Stimulated activated CD8-positive, alpha-beta memory T cell treated with anti-CD3 and anti-CD28 coated beads, Interleukin-7, amount 100 ng/mL, for 48 hours (primary cell): ENCODE data around the gene MYH1.

Experiments
- DNase-seq, 2 donors: peaks; one replicate each; pipeline ENCODE4 v3.0.0-alpha.2; 2020; ENCODE audit warnings: low read depth in 1 of 2; ENCODE audit errors: extremely low read depth in 1 of 2

MYH1 gene

DNA sequence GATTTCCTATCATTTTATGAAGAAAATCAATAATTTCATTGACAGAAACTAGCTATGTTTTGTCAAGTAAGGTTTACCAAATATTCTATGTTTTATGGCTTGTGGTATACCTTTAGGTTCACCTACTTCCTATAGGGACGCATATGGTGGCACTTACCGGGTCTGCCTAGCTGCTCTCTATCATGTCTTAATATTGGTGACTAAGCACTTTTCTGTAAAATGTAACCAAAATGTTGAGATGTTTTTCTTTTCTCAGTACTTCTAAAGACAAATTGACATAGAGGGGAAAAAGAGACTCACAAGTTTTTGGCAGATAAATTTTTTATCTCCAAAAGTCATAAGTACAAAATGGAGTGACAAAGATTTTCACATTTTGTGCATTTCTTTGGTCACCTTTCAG, 26.3 kb downstream of the MYH1 start:
- no peak for DNase-seq

DNA sequence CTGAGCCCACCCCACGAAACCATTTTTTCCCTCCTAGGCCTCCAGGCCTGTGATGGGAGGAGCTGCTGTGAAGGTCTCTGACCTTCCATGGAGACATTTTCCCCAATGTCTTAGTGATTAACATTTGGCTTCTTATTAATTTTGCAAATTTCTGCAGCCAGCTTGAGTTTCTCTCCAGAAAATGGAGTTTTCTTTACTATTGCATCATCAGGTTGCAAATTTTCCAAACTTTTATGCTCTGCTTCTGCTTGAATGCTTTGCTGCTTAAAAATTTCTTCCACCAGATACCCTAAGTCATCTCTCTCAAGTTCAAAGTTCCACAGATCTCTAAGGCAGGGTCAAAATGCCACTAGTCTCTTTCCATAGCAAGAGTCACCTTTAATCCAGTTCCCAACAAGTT, 36.1 kb downstream of the MYH1 start:
- DNase-seq, result no peak

DNA sequence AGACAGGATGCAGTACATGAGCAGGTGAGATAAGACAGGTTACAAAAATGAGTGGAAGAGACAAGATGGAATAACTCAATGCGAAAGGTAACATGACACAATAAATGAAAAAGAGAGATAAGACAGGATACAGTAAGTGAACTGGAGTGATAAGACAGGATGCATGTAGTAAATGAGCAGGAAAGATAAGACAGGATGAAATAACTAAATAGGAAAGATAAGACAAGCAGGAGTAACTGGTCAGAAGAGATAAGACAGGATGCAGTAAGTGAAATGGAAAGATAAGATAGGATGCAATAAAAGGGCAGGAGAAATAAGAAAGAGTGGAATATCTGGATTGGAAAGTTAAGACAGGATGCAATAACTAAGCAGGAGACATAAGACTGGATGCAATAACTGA, 40.6 kb downstream of the MYH1 start:
- DNase-seq, result no peak

DNA sequence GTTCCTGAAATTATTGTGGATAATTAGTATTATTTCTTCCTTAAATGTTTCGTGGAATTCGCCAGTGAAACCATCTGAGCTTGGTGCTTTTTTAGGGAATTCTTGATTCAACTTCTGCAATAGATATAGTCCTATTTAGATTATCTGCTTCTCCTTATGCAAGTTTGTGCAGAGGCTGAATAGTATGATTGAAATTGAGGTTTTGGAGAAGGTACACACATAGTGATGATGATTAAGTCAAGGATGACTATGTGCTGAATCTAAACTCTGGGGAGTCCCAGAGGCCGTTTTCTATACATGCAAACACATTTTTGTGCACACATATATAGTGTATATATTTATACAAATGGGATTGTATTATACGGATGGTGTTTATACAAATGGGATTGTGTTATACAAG, 43.8 kb downstream of the MYH1 start:
- no peak for DNase-seq

DNA sequence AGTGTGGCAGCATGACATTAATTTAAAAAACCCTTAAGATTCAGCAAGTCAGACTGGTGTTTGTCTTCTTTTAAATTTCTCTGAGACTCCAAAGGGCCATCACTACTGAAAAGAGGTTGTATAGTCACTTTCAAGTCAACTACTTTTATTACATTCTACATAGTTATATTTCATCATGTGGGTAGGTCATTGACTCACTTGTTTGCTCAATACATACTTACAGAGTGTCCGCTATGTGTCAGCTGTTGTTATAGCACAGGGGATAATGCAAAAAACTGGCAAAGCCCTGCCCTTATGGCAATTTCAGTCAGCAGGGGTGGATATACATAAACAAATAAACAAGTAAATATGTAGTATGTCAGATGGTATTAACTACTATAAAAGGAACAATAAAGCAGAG, 46.5 kb downstream of the MYH1 start:
- no peak for DNase-seq

DNA sequence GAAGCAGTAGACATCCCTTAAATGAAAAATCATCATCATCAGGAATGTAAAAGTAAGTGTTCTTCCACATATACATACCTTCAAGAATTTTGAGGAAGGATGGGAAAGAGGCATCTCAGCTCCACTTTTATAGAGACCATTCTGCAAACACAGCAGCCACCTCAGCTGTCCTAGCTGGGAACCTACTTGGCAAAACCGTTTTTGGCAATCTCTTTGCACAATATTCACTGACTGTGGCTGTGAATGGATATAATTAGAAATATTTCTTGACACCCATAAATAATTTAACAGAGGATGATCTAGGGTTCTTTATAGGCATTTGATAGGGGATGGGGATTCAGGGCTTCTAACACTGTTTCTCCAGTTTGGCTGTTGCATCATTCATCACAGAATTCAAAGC, 48.9 kb downstream of the MYH1 start, which contains the start of gene MYH4:
Gene MYH4, minus strand, starts transcription at position 101 of the 400 bp plus-strand sequence. CDS start 2,814 bp downstream, outside the sequence.
- no peak for DNase-seq

DNA sequence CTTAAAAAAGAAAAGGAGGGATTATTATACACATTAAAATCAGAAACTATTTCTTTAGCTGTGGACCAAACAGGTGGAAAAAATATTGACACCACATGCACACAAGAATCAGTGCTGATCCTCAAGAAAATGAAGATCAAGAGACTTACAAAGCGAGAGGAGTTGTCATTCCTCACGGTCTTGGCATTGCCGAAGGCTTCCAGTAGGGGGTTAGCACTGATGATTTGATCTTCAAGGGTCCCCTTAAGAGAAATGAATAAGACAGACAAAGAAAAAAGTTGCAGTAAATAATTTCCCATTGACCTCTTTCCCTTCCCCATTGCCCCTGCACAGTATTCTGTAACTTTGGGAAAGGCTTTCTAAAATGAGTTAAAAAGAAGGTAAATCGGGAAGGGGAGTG, 54.9 kb downstream of the MYH1 start:
- DNase-seq, result no peak

DNA sequence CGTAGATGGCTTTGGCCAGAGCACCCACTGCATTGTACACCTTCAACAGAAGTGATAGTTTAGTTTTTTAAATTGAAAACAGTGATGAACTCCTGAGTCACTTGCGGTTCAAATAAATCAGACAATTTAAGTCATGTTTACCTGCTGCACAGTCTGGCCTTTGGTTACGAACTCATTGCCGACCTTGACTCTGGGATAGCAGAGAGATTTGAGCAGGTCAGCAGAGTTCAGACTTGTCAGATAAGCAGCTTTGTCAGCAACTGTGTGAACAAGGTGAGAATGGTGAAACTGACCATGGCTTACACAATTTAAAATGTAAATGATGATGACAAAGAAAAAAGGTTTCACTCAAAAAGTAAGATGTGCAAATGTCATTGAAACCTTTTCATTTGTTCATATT, 58.3 kb downstream of the MYH1 start:
- DNase-seq, result no peak

DNA sequence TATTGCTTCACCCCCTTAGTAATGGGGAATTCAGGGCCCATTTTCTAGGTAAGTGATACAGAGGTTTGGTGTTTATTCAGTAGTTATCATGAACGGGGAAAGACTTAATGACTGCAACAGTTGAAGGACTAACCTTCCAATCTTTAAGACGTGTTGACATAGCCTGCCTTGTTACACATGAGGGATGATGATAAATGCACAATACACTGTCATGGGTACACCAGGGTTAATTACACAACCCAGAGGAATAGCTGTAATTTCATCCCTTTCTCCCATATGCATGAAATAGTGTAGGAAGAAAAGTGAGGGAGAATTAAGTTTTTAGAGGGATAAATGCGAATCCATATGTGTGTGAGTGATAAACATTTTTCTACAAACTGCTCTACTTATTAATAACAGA, 59.6 kb downstream of the MYH1 start:
- DNase-seq, result no peak

DNA sequence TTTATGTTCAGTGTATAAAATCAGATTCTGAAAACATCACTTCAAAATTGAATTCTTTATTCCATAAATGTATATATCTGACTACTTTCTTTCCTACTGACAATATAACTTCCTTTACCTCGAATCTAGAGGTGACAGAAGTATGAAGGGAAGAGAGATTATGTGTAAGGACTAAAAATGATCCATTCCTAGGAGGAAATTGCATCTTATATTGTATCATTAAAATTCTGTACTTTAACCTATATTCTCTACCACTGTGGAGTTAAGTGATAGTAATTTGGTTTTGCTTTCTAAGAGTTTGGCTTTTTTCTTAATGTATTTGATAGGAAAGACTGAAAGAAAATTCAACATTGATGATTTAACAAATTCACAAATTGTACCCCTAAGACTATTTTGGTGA, 60.4 kb downstream of the MYH1 start:
- no peak for DNase-seq

DNA sequence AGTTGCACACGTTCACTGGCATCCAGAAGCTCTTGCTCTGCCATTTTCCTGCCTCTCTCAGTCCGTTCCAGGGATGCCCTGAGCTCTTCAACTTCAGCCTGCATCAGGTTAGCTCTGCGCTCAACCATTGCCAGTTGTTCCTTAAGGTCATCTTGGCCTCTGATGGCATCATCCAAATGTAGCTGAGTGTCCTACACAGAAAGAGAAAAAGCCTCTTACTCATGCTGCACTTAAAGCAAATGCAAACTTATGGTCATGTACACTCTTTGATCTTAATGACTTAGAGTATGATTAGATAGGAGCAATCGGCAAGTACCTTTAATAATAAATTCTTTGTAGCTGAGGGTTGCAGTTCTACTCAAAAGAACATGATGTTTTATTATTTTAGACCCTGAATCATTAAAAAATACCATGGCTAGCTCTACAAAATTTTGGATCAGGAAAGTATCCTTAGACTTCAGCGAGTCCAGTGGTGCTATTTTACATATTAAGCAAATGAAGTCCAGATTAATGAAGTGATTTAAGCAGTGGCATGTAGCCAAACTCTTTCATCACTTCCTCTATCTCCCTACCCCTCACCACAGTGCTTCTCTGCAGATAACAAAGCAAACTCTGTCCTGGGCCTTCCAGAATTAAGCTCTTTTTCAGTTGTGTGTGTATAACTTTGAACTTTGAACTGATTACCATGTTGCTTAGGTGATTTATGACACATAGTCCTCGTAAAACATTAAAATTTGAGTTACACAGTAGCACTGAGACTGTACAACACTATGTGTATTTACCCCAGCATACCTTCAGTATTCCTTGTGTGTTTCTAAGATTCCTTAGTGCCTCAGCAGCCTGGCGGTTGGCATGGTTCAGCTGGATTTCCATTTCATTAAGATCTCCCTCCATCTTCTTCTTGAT, 71.1 kb downstream of the MYH1 start:
- no peak for DNase-seq
